Measurements from ENCODE around the gene CAMK1D.
"Not testable (repeated sequence)": the region's sequence is repeated elsewhere in the genome, so short reads cannot be mapped to it uniquely, and the experiment has no call there.

Gene CAMK1D

DNA sequence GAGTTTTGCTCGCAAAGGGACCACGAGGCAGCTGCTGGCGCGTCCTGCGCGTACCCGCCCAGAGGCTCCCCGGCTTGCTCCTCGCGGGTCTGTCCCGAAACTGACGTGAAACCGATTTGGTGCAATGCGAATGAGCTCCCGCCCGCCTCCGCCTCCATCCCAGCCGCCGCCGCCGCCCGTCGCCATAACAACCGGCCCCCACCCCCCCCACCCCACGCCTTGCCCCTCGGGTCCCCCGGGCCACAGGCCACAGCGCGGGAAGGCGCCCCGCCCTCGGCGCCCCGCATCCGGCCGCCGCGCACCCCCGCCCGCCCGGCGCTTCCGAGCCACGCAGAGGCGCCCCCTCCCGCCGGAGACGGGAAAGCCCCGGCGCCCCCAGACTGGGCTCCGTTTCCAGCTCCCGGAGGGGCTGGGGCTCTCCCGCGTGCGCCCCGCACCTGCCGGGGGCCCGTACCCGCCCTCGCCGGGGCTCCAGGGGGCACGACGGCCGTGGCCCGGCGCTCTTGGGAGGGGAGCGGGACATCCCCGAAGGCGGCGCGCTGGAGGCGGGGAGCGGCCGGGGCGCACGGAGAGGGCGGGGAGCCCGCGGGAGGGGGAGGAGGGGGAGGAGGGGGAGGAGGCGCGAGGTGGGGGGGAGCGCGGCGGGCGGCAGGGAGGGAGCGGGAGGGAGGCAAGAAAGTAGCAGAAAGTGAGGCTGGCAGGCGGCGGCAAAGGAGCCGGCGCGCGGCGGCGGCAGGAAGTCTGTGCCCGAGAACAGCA is at the start of gene CAMK1D:
Gene CAMK1D (plus strand): TSS at position 678 of the 759 bp plus-strand sequence.
- H3K4me3 ChIP-seq (replicated peaks in 1 of 2; ENCODE audit: low read depth in 2 of 2, low read length in 2 of 2) = peak within 1 kb of the TSS; percentile 59 to 62
- DNase-seq (ENCODE audit: low read depth in 2 of 2) = peak; percentile 56 to 67
- TF ChIP-seq, protein P1, sequence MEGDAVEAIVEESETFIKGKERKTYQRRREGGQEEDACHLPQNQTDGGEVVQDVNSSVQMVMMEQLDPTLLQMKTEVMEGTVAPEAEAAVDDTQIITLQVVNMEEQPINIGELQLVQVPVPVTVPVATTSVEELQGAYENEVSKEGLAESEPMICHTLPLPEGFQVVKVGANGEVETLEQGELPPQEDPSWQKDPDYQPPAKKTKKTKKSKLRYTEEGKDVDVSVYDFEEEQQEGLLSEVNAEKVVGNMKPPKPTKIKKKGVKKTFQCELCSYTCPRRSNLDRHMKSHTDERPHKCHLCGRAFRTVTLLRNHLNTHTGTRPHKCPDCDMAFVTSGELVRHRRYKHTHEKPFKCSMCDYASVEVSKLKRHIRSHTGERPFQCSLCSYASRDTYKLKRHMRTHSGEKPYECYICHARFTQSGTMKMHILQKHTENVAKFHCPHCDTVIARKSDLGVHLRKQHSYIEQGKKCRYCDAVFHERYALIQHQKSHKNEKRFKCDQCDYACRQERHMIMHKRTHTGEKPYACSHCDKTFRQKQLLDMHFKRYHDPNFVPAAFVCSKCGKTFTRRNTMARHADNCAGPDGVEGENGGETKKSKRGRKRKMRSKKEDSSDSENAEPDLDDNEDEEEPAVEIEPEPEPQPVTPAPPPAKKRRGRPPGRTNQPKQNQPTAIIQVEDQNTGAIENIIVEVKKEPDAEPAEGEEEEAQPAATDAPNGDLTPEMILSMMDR (IDR thresholded peaks at IDR 0.05; ENCODE audit: low read depth, low read length) = no peak

- H3K4me3 ChIP-seq (replicated peaks in 1 of 2; ENCODE audit: low read depth in 2 of 2, low read length in 2 of 2); DNase-seq (ENCODE audit: low read depth in 2 of 2): not testable (repeated sequence)
Measured at GRCh38 chr10:12301036-12301435, 48.3 kb upstream of the CAMK1D start.

DNA sequence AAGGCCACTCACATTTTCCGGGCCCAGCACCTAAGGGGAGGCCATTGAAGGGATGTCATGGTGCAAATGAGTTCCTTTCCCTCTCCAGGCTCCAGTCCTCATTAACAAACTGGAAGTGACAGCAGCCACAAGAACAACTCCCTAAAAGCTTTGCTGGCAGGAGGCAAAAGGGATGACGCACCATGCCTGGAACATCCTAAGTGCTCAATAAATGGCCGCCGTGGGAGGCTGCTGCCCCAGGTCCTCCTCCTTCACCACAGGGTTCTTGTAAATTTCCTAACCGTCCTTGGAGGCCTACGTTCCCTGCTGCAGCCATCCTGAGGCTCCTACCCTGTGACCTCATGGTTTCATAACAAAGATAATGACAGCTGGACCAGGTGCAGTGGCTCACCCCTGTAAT is 41.3 kb upstream of the CAMK1D start:
- H3K4me3 ChIP-seq (replicated peaks in 1 of 2; ENCODE audit: low read depth in 2 of 2, low read length in 2 of 2) = no peak overlapping the region
- TF ChIP-seq, protein P1 (IDR thresholded peaks at IDR 0.05; ENCODE audit: low read depth, low read length) = no peak
- DNase-seq (ENCODE audit: low read depth in 2 of 2) = no peak

- no peak for DNase-seq (ENCODE audit: low read depth in 2 of 2)
- no peak overlapping the region for H3K4me3 ChIP-seq (replicated peaks in 1 of 2; ENCODE audit: low read depth in 2 of 2, low read length in 2 of 2)
- TF ChIP-seq, protein P1 (IDR thresholded peaks at IDR 0.05; ENCODE audit: low read depth, low read length) = no peak
Measured at GRCh38 chr10:12308736-12309375, 40.5 kb upstream of the CAMK1D start.

- H3K4me3 ChIP-seq (replicated peaks in 1 of 2; ENCODE audit: low read depth in 2 of 2, low read length in 2 of 2); DNase-seq (ENCODE audit: low read depth in 2 of 2): not testable (repeated sequence)
Measured at GRCh38 chr10:12309783-12310182, 39.6 kb upstream of the CAMK1D start.

DNA sequence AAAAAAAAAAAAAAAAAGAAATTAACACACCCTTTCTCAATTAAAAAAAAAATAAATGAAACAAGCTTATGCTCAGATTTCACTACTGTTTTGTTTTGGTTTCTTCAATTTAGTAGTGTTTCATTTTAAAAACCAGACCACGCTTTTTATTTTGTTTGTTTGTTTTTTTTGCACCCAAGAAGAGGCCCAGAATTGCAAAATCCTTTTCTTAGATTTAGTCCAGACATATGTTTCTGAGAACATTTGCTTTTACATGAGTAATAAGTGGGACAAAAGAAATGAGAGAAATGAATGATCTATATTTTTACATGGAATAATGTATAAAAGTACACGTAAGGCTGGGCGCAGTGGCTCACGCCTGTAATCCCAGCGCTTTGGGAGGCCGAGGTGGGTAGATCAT is 34.5 kb upstream of the CAMK1D start:
- TF ChIP-seq, protein P1 (IDR thresholded peaks at IDR 0.05; ENCODE audit: low read depth, low read length) = no peak

GRCh38 chr10:12319076-12319475 is 30.3 kb upstream of the CAMK1D start:
- no peak for DNase-seq (ENCODE audit: low read depth in 2 of 2)
- TF ChIP-seq, protein P1 (IDR thresholded peaks at IDR 0.05; ENCODE audit: low read depth, low read length) = no peak
- no peak overlapping the region for H3K4me3 ChIP-seq (replicated peaks in 1 of 2; ENCODE audit: low read depth in 2 of 2, low read length in 2 of 2)

More for the DNA sequence above, 34.5 kb upstream of the CAMK1D start:
- no peak overlapping the region for H3K4me3 ChIP-seq (replicated peaks in 1 of 2; ENCODE audit: low read depth in 2 of 2, low read length in 2 of 2)
- no peak for DNase-seq (ENCODE audit: low read depth in 2 of 2)
